HG02943 (cell line): ENCODE results near the gene PTPRF.
"Not testable (repeated sequence)": the region's sequence is repeated elsewhere in the genome, so short reads cannot be mapped to it uniquely, and the experiment has no call there.

Experiments
- ATAC-seq: cut with Tn5 transposase; IDR thresholded peaks from one replicate; pipeline ENCODE4 v1.9.1; 2021; ENCODE audit warnings: mild to moderate bottlenecking, low read depth, moderate library complexity; ENCODE audit not compliant: unreplicated experiment

PTPRF gene

GRCh38 chr1:43536196-43536863, 5.6 kb downstream of the PTPRF start:
- ATAC-seq = no peak

DNA sequence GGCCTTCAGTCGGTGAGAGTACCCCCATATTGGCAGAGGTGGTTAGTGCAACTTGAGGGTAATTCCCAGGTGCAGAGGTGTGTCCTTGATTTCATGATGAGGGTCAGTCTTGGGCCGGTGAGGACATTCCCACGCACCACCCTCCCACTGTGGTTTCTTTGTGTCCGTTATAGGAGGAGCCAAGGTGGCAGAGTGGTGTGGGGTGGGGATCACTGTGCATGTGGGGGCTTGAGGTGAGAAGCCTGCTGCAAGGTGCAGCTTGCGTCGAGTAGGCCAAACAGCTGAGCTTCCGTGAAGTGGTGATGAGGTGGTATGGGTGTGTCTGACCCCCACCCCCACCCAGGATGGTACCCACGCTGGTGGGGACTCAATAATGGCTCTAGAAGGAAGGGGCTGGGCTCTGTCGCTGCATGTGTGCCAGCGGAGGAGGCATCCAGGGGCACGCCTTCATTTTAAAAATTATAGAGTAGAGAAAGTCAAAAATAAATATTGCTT, 6.2 kb downstream of the PTPRF start:
- no peak for ATAC-seq

DNA sequence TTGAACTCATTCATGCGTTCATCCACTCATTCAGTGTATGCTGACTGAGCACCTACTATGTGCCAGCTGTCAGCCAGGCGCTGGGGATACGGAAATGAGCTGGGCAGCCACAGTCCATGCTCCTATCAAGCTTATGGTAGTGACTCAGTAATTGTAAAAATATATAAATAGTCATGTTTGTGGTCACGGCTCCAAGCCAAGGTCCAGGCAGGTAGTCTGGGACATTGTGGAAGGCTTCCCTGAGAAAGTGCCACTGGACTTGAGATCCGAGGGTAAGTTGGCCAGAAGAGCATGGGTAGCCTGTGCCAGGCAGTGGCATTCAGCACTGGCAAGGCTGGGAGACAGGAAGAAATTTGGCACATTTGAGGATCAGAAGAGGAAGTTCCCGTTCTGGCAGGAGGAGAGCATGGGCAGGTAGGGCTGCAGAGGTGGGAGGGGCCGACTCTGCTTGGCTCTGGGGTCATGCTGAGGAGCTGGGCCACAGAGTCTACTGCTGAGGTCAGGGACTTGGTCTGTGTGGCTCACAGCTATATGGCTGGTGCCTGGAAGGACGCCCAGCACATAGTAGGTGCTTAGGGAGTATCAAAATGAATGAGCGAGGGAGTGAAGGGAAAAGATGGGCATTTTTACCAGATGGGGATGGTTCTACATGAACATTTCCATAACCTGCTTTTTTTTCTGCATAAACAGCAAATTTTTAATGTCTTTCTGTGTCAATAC, 6.9 kb downstream of the PTPRF start:
- no peak for ATAC-seq

- ATAC-seq = no peak
These were observed 7.4 kb downstream of the PTPRF start for GRCh38 chr1:43538143-43538487.

DNA sequence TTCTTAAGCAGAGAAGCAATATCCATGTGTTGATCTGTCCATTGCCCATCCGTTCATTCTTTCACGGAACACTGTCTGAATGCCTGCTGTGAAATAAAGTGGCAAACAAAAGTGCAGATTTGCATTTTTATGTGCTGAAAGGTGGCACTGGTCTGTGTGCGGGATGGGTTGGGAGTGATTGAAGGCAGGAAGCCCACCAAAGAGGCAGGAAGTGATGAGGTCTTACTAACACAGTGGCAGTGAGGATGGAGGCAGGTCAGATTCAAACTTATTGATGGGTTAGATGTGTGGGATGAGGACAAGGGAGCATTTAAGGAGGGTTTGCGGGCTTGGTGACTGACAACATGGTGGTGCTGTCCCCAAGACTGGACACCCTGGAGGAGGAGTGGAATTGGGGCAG, 8.3 kb downstream of the PTPRF start:
- ATAC-seq = no peak

DNA sequence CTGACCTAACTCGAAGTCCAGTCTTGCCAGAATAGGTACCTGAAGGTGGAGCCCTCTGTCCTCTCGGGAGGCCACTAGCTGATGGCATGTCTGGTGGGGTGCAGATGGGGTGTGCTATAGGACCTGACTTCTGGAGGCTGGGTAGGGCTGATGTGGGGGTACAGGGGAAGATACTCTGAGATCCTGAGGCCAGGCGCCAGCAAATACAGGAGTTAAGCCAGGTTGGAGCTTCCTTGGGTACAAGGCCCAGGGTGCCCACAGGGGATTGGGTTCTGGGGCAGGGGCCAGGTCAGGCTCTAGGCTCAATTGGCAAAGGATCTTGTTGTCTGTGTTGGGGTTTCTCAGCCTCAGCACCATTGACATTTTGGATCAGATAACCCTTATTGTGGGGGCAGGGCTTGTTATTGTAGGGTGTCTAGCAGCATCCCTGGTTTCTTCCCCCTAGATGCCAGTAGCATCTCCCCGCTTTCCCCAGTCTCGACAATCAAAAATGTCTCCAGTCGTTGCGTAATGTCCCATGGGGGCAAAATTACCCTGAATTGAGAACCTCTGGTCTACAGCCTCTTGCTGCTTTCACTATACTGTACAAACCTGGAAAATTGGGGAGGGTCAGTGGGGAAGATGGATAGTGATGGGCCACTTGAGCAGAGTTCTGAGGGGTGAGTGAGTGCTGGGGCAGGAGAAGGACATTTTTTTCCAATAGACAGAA, 9.2 kb downstream of the PTPRF start:
- ATAC-seq = no peak

DNA sequence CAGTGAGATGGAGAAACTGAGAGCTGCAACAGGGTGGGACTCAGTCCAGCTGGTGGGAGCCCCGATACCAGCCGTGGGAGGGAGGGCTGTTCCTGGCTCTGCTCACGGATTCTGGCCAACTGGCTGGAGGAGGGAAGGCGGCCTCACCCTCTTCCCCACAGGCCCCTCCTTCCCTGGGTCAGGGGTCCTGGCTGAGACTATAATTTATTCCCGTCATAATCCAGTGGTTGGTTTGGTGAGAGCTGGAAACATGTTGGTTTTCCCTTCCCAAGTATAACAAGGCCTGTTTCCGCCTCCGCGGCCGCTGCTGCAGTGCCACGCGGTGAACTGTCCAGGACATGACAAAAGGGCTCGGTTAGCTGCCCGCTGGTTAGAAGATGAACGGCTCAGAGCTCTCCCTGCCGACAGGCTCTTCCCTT, 10.0 kb downstream of the PTPRF start:
- ATAC-seq = no peak

DNA sequence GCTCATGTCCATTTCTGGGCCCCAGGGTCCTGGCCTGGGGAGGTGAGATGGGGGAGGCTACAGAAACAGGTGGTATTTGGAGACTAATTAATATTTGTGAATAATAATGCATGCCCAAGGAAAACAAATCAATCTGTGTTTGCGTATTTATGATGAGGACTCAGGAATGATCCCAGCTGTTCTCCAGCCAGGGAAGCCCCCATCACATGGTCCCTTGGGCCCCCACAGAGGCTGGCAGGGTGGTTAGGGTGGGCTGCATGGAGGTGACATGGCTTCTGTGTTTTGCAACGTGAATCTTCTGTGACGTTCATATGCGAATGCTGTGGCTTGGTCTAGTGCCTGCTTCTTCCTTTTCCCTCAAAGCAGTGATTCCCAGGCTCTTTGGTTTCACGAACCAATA, 10.5 kb downstream of the PTPRF start:
- no peak for ATAC-seq

- ATAC-seq = no peak
These were observed 11.2 kb downstream of the PTPRF start for GRCh38 chr1:43541721-43542401.

DNA sequence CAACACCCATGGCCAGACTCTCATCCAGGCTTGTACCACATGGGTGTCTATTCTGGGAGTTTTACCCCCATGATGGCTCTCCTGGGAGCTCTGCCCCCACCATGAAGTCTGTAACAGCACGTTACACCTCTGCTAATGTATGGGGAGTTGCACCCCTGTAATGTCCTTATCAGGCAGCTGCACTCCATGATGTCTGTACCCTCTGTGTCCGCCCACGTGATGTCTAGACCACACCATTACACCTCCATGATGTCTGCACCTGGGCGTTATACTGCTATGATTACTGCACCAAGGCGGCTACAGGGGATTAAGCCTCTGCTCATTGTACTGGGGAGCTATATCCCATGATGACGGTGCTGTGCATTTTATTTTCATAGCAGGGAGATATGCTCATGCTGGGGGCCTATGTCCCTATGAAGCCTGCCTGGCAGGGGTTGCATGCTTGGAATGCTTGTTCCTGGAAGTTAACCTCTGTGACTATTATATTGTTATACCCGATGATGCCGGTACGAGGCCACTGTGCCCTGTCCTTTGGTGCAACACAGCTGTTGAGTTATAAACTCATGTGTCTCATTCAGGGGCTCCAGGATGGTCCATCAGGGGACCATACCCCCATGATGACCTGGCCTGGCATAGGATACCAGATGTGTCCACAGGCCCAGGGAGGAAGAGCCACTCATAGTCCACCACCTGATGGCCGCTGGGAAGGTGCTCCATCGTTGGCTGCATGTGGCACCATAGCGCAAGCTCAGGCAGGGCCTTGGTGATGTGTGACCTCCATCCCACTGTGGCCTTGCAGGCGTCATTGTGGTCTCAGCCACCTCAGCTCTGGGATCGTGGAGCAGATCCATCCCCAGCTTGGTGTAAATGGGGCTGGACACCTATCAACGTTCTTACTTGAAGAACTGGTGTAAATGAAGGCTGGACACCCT, 12.1 kb downstream of the PTPRF start:
- no peak for ATAC-seq

DNA sequence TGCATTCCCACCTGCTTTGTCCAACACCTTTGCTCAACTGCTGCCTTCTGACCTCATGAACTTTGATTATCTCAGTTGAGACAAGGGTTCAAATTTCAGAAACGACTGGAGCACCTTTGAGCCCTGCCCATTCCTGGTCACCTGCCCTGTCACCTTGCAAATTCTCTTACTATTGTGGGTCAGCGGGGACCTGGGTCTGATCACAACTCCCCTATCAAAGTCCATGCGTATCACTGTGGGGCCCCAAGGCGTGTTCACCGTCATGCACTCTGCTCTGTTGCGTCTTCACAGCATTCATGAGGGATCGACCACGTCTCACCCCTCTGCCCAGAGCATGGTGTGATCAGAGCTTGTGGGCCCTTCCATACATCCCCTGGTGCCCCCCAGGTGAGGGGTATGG, 12.9 kb downstream of the PTPRF start:
- ATAC-seq = no peak

- ATAC-seq = no peak
These were observed 14.6 kb downstream of the PTPRF start for GRCh38 chr1:43545339-43545694.

GRCh38 chr1:43545695-43546387, 15.2 kb downstream of the PTPRF start:
- ATAC-seq = no peak

DNA sequence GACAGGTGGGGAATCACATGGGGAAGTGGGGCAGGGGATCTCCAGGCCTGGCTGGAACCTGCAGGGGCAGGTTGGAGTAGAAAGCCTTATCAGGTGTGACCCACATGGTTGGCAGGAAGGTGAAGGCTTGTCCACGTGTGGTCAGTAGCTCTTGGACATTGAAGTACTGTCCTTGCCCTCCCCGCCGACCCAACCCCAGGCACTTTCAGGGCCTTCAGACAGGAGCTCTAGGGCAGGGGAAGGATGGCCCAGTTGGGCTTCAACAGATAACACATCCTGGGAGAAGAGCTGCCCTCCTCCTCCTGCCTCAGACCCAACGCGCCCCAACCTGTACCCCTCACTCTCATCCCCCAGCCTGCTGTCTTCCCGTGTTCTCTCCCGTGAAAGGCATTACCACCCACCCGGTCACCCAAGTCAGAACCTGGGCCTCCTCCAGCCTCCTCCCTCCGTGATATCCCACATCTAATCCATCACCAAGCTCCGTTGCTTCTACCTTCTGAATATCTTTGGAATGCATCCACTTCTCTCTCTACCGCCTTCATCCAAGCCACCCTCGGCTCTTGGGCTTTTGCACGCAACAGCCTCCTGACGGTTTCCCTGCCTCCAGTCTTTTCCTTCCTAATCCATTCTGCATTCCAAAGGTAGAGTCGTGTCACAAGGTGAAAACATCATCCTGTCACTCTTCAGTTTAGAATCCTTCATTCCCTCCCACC, 15.9 kb downstream of the PTPRF start:
- no peak for ATAC-seq

- no peak for ATAC-seq
These were observed 16.9 kb downstream of the PTPRF start for GRCh38 chr1:43547538-43548072.

DNA sequence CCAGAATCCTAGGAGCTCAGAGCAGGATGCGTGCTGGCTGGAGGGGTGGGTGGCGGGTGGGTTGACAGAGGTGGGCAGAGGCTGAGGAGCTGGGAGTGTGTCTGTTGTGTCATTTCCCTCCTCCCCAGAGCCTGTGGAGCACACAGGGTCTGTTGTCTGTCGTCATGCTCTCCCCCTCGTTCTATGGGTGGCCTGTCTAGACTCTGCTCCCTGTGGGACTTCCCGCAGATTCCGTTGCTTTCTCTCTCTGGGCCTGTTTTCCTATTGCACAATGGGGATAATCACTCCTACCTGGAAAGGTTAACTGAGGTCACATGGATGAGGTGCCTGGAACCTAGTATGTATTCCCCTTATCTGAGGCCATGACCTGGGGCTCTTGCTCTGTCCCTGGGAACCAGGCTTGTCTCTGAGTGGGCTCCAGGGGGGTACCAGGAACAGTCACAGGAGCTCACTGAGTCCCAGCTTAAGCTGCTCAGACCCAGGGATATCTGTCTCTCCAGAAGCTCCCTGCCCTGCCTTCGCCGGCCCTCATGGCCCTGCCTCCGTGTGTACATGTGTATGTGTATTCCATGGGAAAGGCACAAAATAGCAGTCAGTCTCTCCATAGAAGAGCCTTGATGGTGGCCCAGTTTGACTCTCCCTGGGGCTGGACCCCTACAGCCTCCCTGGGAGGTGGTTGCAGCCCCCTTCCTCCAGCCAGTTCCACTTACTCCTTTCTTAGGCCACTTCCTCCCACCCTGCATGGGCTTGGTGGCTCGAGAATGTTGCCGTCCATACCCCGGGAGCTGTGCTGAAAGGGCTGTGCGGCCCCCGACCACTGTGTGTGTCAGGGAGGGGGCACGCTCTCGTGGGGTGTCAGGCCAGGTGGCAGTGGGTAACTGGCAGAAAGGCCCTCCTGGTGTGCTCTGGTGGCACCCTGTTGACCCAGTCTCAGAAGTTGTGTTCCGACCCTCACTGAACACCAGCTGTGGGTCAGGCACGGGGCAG, 17.9 kb downstream of the PTPRF start:
- ATAC-seq = no peak

- ATAC-seq = not testable (repeated sequence)
These were observed 18.7 kb downstream of the PTPRF start for GRCh38 chr1:43549394-43549793.
